Activated CD4-positive, alpha-beta memory T cell treated with anti-CD3 and anti-CD28 coated beads, Interleukin-2, amount 10 ng/mL, durations not matched to agents 7 days and 5 days (primary cell): ENCODE measurements around the gene CNST. TPM values are rescaled to one million over a fixed set of nuclear protein-coding genes. Genes with fewer than 3 reads are reported as not detected.
"Not testable (repeated sequence)": the region's sequence is repeated elsewhere in the genome, so short reads cannot be mapped to it uniquely, and the experiment has no call there.

Source experiments
- CTCF ChIA-PET: fragments of 350-600 bp; sonication (Branson Sonifier 250); formaldehyde crosslinking; loops from one replicate; lab custom pipeline; 2021; ENCODE audit warnings: antibody characterized with exemption, inconsistent platforms; lab: Charles Lee
- POLR2A ChIA-PET: fragments of 350-600 bp; sonication (Branson Sonifier 250); formaldehyde crosslinking; loops from one replicate; lab custom pipeline; 2021; ENCODE audit warnings: antibody characterized with exemption; lab: Charles Lee
- DNase-seq: peaks from one replicate; pipeline ENCODE4 v3.0.0-alpha.2; 2020
- H3K27ac Mint-ChIP-seq: one replicate; pipeline ENCODE4 v1.8.0; 2021; ENCODE audit warnings: mild to moderate bottlenecking, mixed read lengths
- H3K27me3 Mint-ChIP-seq: one replicate; pipeline ENCODE4 v1.8.0; 2021; ENCODE audit warnings: mixed read lengths
- H3K36me3 Mint-ChIP-seq: one replicate; pipeline ENCODE4 v1.8.0; 2021; ENCODE audit warnings: low read depth, mixed read lengths
- H3K4me1 Mint-ChIP-seq: one replicate; pipeline ENCODE4 v1.8.0; 2021; ENCODE audit warnings: mixed read lengths
- H3K4me3 Mint-ChIP-seq: one replicate; pipeline ENCODE4 v1.8.0; 2021; ENCODE audit warnings: mild to moderate bottlenecking, mixed read lengths
- H3K9me3 Mint-ChIP-seq: one replicate; pipeline ENCODE4 v1.8.0; 2021; ENCODE audit warnings: mixed read lengths
- total RNA-seq, 2 experiments: library from RNA; stranded (reverse); gene quantifications; one replicate each; pipeline ENCODE4 v1.2.3, GENCODE V29; 2021

The CNST gene
- total RNA-seq, 2 experiments from 2014 or later, result 36.2 to 39.3 TPM

DNA sequence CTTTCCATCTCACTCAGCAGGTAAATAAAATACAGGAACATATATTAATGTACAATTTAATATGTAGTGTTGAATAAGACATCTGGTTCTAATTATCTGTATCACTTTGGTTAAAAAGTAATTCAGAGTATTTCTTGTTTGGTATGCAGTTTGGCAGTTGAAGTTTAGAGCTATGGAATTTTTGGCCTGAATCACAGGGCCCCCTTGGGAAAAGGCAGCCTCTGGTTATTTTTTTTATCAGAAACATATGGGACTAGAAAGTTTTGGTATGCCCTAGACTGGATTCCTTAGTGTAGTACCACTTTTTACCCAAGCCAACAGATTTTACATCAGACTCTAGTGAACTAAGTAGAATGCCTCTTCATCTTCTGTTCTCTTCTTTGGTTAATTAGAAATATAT, 26.4 kb downstream of the CNST start:
- H3K27me3 Mint-ChIP-seq, result no peaks in the 10 kb centered on the region

DNA sequence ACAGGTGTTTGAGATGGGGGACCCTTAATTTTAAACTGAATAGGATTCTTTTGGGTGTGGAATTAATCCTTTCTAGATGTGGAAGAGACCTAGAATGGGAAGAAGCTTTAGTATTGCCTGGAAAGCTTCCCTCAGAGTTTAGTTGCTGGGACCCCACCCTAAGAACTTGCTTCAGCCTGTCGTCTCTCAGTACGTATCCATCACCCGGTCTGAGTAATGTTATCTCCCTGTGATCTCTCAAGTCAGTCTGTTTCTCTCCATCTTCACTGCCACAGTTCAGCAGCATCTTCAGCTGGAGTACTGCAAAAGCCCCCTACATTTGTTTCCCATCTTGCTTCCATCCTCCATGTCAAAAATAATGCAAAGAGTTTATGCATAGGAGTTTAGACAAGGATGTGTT, 28.9 kb downstream of the CNST start:
- Mint-ChIP-seq H3K4me3 (no peak overlapping the region), H3K27ac (no peak overlapping the region), H3K9me3 (peaks cover 2% of the 10 kb centered on the region), H3K4me1 (peaks cover 13% of the 10 kb centered on the region), H3K27me3 (no peaks in the 10 kb centered on the region), H3K36me3 (peaks cover 50% of the 10 kb centered on the region)
- ChIA-PET CTCF (no interaction called here), POLR2A (no interaction called here)
- no peak for DNase-seq

More for the DNA sequence above, 26.4 kb downstream of the CNST start:
- DNase-seq, result no peak
- peaks cover 24% of the 10 kb centered on the region for H3K4me1 Mint-ChIP-seq
- H3K36me3 Mint-ChIP-seq, result peaks cover 56% of the 10 kb centered on the region
- CTCF ChIA-PET, result no interaction called here
- POLR2A ChIA-PET, result no interaction called here
- H3K27ac Mint-ChIP-seq, result no peak overlapping the region
- peaks cover 7% of the 10 kb centered on the region for H3K9me3 Mint-ChIP-seq
- H3K4me3 Mint-ChIP-seq, result no peak overlapping the region

DNA sequence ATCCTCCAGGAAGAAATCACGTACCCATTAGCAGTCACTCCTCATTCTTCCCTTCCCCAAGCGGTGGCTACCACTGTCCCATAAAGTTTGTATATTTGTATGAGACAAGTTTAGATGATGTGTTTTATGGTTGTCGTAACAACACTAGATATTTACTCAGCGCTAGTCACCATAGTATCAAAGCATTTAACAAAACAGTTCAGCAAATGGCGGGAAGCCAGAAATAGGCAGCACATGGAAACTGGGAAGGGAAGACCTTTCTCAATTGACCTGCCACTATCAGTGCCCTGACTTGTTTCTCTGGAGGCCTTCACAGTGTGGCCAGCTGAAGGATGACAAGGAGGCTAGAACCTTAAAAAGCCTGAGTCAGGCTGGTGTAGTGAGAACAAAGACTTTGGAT, 31.1 kb downstream of the CNST start:
- peaks cover 38% of the 10 kb centered on the region for H3K36me3 Mint-ChIP-seq
- no peak overlapping the region for H3K27ac Mint-ChIP-seq
- ChIA-PET POLR2A (no interaction called here), CTCF (no interaction called here)
- H3K4me1 Mint-ChIP-seq, result peaks cover 14% of the 10 kb centered on the region
- H3K4me3 Mint-ChIP-seq, result no peak overlapping the region
- no peaks in the 10 kb centered on the region for H3K9me3 Mint-ChIP-seq
- DNase-seq, result no peak
- H3K27me3 Mint-ChIP-seq, result no peaks in the 10 kb centered on the region

DNA sequence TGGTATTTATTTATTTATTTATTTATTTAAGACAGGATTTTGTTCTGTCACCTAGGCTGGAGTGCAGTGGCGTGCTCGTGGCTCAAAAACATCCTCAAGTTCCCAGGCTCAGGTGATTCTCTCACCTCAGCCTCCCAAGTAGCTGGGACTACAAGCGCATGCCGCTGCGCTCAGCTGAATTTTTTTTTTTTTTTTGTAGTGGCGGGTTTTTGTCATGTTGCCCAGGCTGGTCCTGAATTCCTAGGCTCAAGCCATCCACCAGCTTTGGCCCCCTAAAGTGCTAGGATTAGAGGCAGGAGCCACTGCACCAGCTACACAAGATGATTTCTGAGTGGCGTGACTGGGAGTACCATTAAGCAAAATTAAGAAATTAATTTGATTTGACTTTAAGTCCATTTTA, 31.7 kb downstream of the CNST start:
- H3K36me3 Mint-ChIP-seq, result peaks cover 38% of the 10 kb centered on the region
- H3K4me1 Mint-ChIP-seq, result peaks cover 17% of the 10 kb centered on the region

DNA sequence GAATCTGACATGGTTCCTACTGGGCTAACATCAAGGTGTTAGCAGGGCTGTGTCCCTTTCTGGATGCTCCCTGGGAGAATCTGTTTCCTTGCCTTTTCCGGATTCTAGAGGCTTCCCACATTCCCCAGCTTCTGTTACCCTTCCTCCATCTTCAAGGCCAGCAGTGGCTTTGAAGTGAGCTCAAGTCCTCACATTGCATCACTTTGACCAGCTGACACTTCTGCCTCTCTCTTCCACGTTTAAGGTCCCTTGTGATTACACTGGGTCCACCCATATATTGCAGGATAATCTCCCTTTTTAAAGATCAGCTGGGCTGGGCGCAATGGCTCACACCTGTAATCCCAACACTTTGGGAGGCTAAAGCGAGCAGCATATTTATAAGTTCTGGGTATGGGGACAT, 33.1 kb downstream of the CNST start:
- H3K4me1 Mint-ChIP-seq, result peaks cover 20% of the 10 kb centered on the region
- ChIA-PET CTCF (no interaction called here), POLR2A (no interaction called here)
- no peak overlapping the region for H3K4me3 Mint-ChIP-seq
- DNase-seq, result no peak
- H3K9me3 Mint-ChIP-seq, result no peaks in the 10 kb centered on the region
- no peak overlapping the region for H3K27ac Mint-ChIP-seq
- no peaks in the 10 kb centered on the region for H3K27me3 Mint-ChIP-seq
- peaks cover 43% of the 10 kb centered on the region for H3K36me3 Mint-ChIP-seq

More for the DNA sequence above, 31.7 kb downstream of the CNST start:
- POLR2A ChIA-PET, result interaction anchor here (0.6 to 0.9 kb wide), 2 partner anchors 27 to 62 kb away, joined by 3 read pairs; no protein-coding TSS in a partner anchor
- Mint-ChIP-seq H3K27ac (no peak overlapping the region), H3K4me3 (no peak overlapping the region), H3K9me3 (no peaks in the 10 kb centered on the region), H3K27me3 (no peaks in the 10 kb centered on the region)
- CTCF ChIA-PET, result no interaction called here
- no peak for DNase-seq

DNA sequence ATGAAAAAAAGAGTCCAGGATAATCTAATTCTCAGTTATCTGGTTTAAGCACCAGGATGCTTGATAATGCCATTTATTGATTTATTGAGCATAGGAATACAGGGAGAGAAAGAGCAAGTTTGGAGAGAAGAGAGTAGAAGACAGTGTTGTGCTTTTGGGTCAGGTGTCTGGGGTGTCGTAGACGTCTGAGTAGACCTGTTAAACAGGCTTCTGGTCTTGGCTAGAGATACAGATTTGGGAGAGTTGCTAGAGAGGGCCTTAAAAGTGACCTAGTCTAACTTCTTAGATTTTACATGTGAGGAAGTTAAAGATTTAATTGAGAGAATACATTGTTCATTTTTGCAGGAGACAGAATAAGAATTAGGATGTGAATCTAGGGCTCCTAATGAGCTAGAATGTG, 34.3 kb downstream of the CNST start:
- Mint-ChIP-seq H3K36me3 (peaks cover 41% of the 10 kb centered on the region), H3K4me1 (peaks cover 20% of the 10 kb centered on the region), H3K4me3 (no peak overlapping the region), H3K27me3 (no peaks in the 10 kb centered on the region), H3K9me3 (no peaks in the 10 kb centered on the region), H3K27ac (no peak overlapping the region)
- ChIA-PET CTCF (interaction anchor here (0.9 kb wide), 1 partner anchor 93 kb away, joined by 3 read pairs; the partner anchor contains the start of gene SMYD3), POLR2A (no interaction called here)
- no peak for DNase-seq

DNA sequence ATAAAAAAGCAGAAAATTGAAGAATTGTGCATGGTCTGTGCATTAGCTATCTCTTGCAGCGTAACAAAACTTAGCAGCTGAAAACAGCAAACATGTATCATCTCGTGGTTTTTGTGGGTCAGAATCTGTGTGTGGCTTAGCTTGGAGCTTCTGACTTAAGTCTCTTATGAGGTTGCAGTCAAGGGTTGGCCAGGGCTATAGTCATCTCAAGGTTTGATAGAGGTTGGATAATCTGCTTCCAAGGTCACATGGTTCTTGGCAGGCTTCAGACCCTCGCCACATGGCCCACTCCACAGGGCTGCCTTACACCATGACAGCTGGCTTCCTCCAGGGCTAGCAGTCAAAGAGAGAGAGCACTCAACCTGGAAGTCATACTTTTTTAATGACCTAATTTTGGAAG, 35.9 kb downstream of the CNST start:
- DNase-seq, result peak; percentile 28
- ChIA-PET POLR2A (interaction anchor here (0.9 kb wide), 1 partner anchor 28 kb away, joined by 4 read pairs; no protein-coding TSS in a partner anchor), CTCF (interaction anchor here (0.5 to 1.4 kb wide), 2 partner anchors 35 to 49 kb away, joined by 3 read pairs; no protein-coding TSS in a partner anchor)
- Mint-ChIP-seq H3K9me3 (no peaks in the 10 kb centered on the region), H3K27me3 (no peaks in the 10 kb centered on the region), H3K27ac (no peak overlapping the region), H3K36me3 (peaks cover 30% of the 10 kb centered on the region), H3K4me3 (no peak overlapping the region), H3K4me1 (peaks cover 20% of the 10 kb centered on the region)

DNA sequence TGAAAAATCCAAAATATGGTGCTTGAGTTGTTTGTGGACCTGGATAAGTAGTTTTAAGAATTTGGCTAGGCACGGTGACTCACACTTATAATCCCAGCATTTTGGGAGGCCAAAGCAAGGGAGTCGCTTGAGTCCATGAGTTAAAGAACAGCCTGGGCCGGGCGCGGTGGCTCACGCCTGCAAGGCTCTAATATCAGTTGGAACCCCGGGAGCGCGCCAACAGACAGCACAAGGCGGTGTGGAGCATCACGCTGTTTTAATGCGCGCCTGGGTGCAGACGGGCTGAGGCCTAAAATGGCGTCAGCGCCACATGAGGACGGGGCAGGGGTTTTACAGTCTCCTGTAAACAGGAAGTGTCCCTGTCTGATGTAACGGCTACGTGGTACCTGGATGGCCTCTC, 39.0 kb downstream of the CNST start:
- peaks cover 32% of the 10 kb centered on the region for H3K36me3 Mint-ChIP-seq
- not testable (repeated sequence) for H3K27me3 Mint-ChIP-seq

DNA sequence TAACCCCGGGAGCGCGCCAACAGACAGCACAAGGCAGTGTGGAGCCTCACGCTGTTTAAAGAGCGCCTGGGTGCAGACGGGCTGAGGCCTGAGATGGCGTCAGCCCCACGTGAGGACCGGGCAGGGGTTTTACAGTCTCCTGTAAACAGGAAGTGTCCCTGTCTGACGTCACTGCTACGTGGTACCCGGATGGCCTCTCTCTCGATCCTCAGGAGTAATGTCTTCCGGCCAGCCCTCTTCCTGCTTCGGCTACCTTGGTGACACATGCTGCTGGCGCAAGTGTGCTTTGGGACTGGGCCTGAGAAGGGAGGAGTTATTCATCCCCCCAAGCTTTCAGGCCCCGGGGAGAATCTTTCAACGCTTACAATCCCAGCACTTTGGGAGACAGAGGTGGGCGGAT, 41.2 kb downstream of the CNST start:
- Mint-ChIP-seq H3K9me3 (no peaks in the 10 kb centered on the region), H3K27me3 (no peaks in the 10 kb centered on the region), H3K27ac (no peak overlapping the region), H3K4me1 (peaks cover 24% of the 10 kb centered on the region), H3K4me3 (no peak overlapping the region), H3K36me3 (peaks cover 26% of the 10 kb centered on the region)
- DNase-seq, result no peak
- CTCF ChIA-PET, result no interaction called here
- POLR2A ChIA-PET, result interaction anchor here (1.9 kb wide), 1 partner anchor 42 kb away, joined by 5 read pairs; the partner anchor contains the start of genes CNST and TFB2M

More for the DNA sequence above, 39.0 kb downstream of the CNST start:
- DNase-seq, POLR2A ChIA-PET, H3K4me3 Mint-ChIP-seq, H3K9me3 Mint-ChIP-seq, CTCF ChIA-PET, H3K27ac Mint-ChIP-seq: not testable (repeated sequence)
- peaks cover 34% of the 10 kb centered on the region for H3K4me1 Mint-ChIP-seq

DNA sequence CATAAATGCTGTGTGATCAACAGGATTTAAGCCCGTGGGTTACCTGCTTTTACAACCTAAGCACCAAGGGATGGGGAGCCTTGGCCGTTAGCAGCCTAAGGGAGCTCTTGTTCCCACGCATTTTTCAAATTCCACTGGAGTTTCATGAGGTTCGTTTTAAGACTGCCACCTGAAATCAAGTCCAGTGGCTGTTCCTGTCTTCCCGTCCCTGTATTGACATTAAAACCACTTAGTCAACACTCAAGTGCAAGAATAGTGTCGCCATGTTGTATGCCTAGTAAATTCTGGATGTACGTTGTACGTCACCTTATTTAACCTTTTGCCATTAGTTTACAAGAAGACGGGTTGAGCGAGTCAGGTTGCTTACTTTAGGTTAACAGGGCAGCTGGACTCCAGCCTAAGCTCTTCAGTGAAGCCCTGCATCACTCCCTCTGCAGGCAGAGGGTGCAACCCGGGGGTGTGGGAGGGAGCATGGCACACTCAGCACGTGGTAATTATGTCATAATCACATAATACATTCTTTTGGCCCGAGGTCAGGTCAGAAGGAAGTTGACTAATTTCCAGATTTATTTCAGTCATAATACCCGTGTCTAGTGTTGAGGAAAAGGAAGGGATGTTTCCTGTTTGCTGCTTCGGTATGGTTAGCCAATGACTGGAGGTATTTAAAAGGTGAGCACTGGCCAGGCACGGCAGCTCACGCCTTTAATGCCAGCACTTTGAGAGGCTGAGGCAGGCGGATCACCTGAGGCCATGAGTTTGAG, 42.5 kb downstream of the CNST start:
- CTCF ChIA-PET, result no interaction called here
- H3K36me3 Mint-ChIP-seq, result peaks cover 16% of the 10 kb centered on the region
- POLR2A ChIA-PET, result interaction anchor here (1.9 kb wide), 1 partner anchor 43 kb away, joined by 5 read pairs; the partner anchor contains the start of genes CNST and TFB2M
- DNase-seq, result no peak
- H3K27ac Mint-ChIP-seq, result peak overlapping the region; percentile 16
- H3K4me3 Mint-ChIP-seq, result no peak overlapping the region
- no peaks in the 10 kb centered on the region for H3K27me3 Mint-ChIP-seq
- H3K9me3 Mint-ChIP-seq, result no peaks in the 10 kb centered on the region
- H3K4me1 Mint-ChIP-seq, result peaks cover 19% of the 10 kb centered on the region

DNA sequence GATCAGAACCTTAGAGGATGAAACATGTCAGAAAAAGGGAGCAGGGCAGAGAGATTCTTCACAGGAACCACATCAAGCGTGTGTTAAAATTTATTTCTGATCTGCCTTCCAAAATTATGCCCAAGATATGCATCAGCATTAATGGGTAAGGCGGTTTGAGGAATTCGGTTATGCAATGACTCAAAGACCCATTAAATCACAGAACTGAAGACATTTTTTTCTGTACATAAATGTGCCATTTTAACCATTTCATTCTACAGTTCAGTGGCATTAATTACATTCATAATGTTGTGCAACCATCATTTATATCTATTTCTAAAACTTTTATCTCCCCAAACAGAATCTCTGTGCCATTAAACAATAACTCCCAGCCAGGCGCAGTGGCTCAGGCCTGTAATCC, 43.4 kb downstream of the CNST start:
- CTCF ChIA-PET, result no interaction called here
- no peak for DNase-seq

DNA sequence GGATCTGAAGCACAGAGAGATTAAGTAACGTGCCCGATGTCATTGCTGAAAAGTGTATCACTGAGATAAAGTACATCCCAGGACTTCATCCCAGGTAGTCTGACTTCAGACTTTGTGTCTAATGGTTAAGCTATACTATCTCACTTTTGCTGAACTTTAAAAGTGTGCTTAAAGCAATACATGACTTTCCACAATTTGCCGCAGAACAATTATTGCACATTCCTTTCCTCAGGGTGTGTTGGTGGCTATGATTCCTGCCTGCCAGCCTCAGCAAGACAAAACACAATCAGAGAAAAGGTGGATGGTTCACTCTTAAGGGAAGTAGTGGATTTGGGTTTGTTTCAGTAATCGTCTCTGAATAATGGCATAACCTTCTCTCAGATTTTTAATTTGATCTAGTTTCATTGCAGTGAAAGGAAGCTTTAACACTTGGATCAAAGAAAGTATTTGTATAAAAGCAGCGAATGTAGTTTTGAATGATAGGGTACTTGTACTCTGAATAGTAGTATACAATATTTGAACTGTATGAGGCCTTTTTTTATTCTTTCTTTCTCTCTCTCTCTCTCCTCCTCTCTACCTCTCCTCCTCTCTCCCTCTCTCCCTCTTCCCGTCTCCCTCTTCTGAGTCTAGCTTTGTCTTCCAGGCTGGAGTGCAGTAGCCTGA, 47.0 kb downstream of the CNST start:
- ChIA-PET POLR2A (no interaction called here), CTCF (interaction anchor here (1.0 kb wide), 1 partner anchor 22 kb away, joined by 3 read pairs; no protein-coding TSS in a partner anchor)
- H3K27me3 Mint-ChIP-seq, result no peaks in the 10 kb centered on the region
- H3K4me1 Mint-ChIP-seq, result peaks cover 15% of the 10 kb centered on the region
- H3K36me3 Mint-ChIP-seq, result peaks cover 5% of the 10 kb centered on the region
- H3K27ac Mint-ChIP-seq, result no peak overlapping the region
- H3K9me3 Mint-ChIP-seq, result no peaks in the 10 kb centered on the region
- DNase-seq, result no peak
- no peak overlapping the region for H3K4me3 Mint-ChIP-seq

More for the DNA sequence above, 43.4 kb downstream of the CNST start:
- Mint-ChIP-seq H3K4me3 (no peak overlapping the region), H3K36me3 (peaks cover 11% of the 10 kb centered on the region), H3K4me1 (peaks cover 19% of the 10 kb centered on the region), H3K9me3 (no peaks in the 10 kb centered on the region), H3K27ac (no peak overlapping the region), H3K27me3 (no peaks in the 10 kb centered on the region)
- POLR2A ChIA-PET, result no interaction called here

DNA sequence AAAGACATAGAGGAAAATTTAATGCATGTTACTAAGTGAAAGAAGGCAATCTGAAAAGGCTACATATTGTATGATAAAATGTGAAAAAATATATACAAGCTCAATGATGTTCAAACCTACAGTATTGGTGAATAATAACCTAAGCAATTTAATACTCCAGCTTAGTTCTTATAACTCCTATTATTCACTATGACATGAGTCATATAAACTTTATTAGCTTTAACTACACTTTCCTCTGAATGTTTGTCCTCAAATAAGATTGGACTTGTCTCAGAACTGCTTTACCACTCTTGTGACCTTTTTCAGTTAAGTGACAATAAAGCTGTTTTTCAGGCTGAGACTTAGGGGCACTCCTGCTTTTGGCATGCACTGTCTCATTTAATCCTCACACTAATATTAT, 50.9 kb downstream of the CNST start:
- Mint-ChIP-seq H3K27ac (no peak overlapping the region), H3K4me3 (no peak overlapping the region), H3K4me1 (no peaks in the 10 kb centered on the region), H3K36me3 (peaks cover 19% of the 10 kb centered on the region), H3K27me3 (no peaks in the 10 kb centered on the region), H3K9me3 (no peaks in the 10 kb centered on the region)
- no peak for DNase-seq
- POLR2A ChIA-PET, result no interaction called here
- CTCF ChIA-PET, result no interaction called here
